Colonic mucosa (tissue), 4 donors: ENCODE measurements around the gene SCGB1C2. TPM values are rescaled to one million over a fixed set of nuclear protein-coding genes. Genes with fewer than 3 reads are reported as not detected.
"Not testable (repeated sequence)": the region's sequence is repeated elsewhere in the genome, so short reads cannot be mapped to it uniquely, and the experiment has no call there.

Experiments
- DNase-seq: peaks from one replicate; pipeline ENCODE4 v3.0.0-alpha.2; 2020
- H3K27ac ChIP-seq: fragments of 200-600 bp; one replicate; pipeline ENCODE4 v1.8.0; 2021
- H3K27me3 ChIP-seq: fragments of 200-600 bp; one replicate; pipeline ENCODE4 v1.8.0; 2021
- H3K36me3 ChIP-seq: fragments of 200-600 bp; one replicate; pipeline ENCODE4 v1.8.0; 2021
- H3K4me1 ChIP-seq: fragments of 200-600 bp; one replicate; pipeline ENCODE4 v1.8.0; 2021; ENCODE audit warnings: mild to moderate bottlenecking
- H3K4me3 ChIP-seq: fragments of 200-600 bp; one replicate; pipeline ENCODE4 v1.8.0; 2021
- H3K9ac ChIP-seq, 2 donors: one replicate each; pipeline ENCODE4 v1.7.0; 2013; ENCODE audit warnings: control low read depth in 2 of 2, low read depth in 2 of 2, low read length in 2 of 2
- H3K9me3 ChIP-seq: fragments of 200-600 bp; one replicate; pipeline ENCODE4 v1.8.0; 2021
- intact Hi-C: fragments of 100-400 bp; cut with DNase I; formaldehyde crosslinking; loops from one replicate; pipeline ENCODE4 v1.14.1; 2022
- total RNA-seq, 2 donors: library from RNA; stranded (reverse); fragmentation: NEBNext Ultra II Directional in 1 of 2; extraction: Animal tissue kit (Norgen Biotek cat#: 25700) in 1 of 2; gene quantifications; one replicate each; pipeline ENCODE4 v1.2.1, GENCODE V29; 2021
- TF ChIP-seq, protein P1 (sequence below): fragments of 200-600 bp; IDR thresholded peaks from one replicate; pipeline ENCODE4 v1.8.0; 2022; ENCODE audit warnings: antibody characterized with exemption, mild to moderate bottlenecking
- donor health status: healthy.
- donor health status: DM: no; HTN: no; CAD: no.
- donor health status: DM: no; HTN: no; CAD: no.

Gene SCGB1C2
- total RNA-seq, 2 donors from 2014 or later, result not detected

DNA sequence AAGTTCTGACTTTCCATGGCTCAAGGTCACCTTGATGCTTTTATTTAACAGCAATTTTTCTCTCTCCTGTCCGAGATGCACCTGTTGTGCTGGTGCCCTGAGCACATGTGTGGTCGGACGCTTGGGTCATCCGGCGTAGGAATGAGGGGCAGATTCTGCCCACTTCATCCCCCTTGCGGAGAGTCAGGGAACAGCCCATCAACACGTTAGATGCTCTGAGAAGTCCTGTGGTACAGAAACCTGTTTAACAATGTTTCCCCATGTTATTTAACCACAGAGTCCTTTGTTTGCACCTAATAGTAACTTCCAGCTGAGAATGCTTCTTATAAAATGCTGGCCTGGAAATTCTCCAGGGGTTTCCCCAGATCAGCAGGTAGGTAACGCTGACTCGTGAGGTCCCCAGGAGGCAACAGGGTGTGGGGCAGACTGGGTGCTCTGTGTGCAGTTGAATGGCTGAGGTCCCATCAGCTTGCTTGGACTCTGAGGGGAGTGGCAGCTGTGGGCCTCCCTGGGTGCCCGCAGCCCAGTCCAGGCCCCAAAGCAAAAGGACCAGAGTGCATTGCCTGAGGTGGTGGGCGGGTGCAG lies 26.2 kb downstream of the SCGB1C2 start:
- no peak for DNase-seq
- H3K9ac ChIP-seq, result no peak overlapping the region
- no peaks in the 10 kb centered on the region for H3K9me3 ChIP-seq
- H3K27me3 ChIP-seq, result no peaks in the 10 kb centered on the region
- TF ChIP-seq, protein P1, sequence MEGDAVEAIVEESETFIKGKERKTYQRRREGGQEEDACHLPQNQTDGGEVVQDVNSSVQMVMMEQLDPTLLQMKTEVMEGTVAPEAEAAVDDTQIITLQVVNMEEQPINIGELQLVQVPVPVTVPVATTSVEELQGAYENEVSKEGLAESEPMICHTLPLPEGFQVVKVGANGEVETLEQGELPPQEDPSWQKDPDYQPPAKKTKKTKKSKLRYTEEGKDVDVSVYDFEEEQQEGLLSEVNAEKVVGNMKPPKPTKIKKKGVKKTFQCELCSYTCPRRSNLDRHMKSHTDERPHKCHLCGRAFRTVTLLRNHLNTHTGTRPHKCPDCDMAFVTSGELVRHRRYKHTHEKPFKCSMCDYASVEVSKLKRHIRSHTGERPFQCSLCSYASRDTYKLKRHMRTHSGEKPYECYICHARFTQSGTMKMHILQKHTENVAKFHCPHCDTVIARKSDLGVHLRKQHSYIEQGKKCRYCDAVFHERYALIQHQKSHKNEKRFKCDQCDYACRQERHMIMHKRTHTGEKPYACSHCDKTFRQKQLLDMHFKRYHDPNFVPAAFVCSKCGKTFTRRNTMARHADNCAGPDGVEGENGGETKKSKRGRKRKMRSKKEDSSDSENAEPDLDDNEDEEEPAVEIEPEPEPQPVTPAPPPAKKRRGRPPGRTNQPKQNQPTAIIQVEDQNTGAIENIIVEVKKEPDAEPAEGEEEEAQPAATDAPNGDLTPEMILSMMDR, result no peak
- no peaks in the 10 kb centered on the region for H3K36me3 ChIP-seq
- H3K27ac ChIP-seq, result no peak overlapping the region
- intact Hi-C loops, result loop anchor here (5.0 kb wide), 1 partner anchor 224 kb away; no protein-coding TSS in a partner anchor
- no peaks in the 10 kb centered on the region for H3K4me1 ChIP-seq
- no peak overlapping the region for H3K4me3 ChIP-seq

DNA sequence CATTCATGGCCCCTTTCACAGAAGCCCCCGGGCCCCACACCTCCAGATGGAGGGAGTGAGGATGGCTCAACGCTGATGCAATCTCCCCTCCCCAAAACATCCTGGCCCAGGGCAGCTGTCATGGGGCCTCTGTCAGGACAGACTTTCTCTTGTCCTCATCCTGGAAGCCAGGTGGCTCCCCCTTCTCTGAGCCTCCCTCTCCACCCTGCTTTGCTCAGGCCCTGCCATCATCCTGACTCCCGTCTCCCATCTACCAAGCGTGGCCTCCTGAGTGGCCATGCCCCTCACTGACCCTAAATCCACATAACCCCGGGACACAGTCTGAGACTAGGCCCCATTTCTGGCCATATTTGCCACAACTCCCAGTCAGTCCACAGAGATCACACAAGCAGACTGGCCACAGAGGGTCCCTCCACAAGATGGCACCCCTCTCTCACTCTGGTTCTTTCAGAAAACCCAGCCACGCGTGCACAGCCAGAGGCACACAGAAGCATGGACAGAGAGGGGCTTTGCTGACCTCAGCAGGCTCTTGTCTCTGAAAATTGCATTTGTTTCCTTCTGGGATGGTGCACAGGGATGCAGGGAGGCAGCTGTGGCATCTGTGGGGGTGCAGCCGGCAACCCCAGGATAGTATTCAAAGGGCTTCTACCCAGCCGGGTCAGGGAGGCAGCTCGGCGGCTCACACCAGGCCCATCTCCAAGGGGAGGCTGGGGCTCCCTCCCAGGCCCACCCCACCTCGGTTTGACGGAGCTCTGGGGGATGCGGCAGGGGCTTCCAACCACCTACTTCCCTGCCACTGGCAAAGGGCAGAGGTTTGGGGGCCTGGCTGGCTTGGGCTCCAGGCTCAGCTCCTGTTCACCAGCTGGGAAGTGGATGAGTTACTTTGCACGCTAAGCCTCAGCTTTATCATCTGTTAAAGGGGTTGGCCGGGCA lies 27.2 kb downstream of the SCGB1C2 start:
- Histone ChIP-seq H3K36me3 (no peaks in the 10 kb centered on the region), H3K27ac (no peak overlapping the region), H3K9me3 (no peaks in the 10 kb centered on the region), H3K9ac (no peak overlapping the region), H3K4me3 (no peak overlapping the region), H3K4me1 (no peaks in the 10 kb centered on the region), H3K27me3 (no peaks in the 10 kb centered on the region)
- DNase-seq, result peak; percentile 25
- TF ChIP-seq, protein P1, result peak; percentile 30
- intact Hi-C loops, result loop anchor here (5.0 kb wide), 1 partner anchor 223 kb away; no protein-coding TSS in a partner anchor

DNA sequence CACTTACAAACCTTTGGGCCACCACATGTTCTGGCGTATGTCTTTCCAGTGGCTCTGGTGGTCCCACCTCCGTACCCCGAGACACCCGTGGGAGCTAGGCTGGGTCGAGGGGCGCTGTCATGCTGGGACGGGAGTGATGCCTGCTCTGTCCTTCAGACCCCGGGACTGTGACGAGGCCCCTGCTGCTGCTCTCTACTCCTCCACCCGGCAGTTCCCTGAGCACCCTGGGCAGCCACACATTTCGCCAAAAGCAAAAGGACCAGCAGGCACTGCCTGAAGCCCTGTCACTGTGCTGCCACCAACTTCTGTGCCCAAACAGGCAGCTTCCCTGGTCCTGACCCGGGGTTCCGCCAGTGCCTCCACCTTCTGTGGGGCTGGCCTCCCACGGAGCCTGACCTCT lies 28.6 kb downstream of the SCGB1C2 start:
- Histone ChIP-seq H3K9me3 (no peaks in the 10 kb centered on the region), H3K4me1 (no peaks in the 10 kb centered on the region), H3K36me3 (no peaks in the 10 kb centered on the region), H3K4me3 (no peak overlapping the region), H3K9ac (no peak overlapping the region), H3K27me3 (no peaks in the 10 kb centered on the region), H3K27ac (no peak overlapping the region)
- intact Hi-C loops, result no loop called here
- TF ChIP-seq, protein P1, result no peak
- DNase-seq, result no peak

DNA sequence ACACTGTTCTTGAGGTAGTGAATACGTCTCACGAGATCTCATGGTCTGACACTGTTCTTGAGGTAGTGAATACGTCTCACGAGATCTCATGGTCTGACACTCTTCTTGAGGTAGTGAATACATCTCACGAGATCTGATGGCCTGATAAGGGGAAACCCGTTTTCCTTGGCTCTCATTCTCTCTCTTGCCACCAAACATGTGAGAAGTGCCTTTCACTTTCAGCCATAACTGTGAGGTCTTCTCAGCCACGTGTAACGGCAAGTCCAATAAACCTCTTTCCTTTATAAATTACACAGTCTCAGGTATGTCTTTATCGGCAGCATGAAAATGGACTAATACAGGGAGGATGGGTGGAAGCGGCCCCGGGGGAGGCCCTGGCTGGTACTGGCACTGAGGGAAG lies 31.2 kb downstream of the SCGB1C2 start:
- DNase-seq, H3K27me3 ChIP-seq, H3K4me1 ChIP-seq, H3K36me3 ChIP-seq, H3K4me3 ChIP-seq, H3K27ac ChIP-seq, H3K9me3 ChIP-seq, H3K9ac ChIP-seq, intact Hi-C loops: not testable (repeated sequence)

DNA sequence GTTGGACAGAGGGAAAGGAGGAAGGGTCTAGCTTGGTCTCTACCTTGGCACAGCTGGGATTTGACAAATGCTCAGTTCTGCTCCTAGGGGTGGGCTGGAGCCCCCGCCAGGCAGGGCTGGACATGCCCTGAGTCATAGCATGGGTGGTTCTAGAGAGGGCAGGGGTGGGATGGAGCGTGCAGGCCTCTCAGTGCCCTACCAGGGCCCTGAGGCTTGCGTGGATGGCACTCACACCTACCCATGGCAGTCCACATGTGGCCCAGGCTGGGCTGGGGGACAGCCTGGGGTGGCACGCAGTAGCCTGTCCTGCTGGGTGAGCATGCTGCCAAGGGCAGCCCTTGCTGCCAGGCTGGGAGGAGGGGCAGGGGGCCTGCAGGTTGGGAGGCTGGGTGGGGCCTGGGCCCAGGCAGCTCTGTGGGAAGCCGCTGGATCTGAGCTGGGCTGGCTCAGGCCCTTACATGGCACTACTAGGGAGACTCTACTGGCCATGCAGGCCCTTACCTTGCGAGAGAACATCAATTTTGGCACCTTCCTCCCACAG lies 32.8 kb downstream of the SCGB1C2 start:
- no peaks in the 10 kb centered on the region for H3K27me3 ChIP-seq
- no peaks in the 10 kb centered on the region for H3K9me3 ChIP-seq
- intact Hi-C loops, result no loop called here
- H3K36me3 ChIP-seq, result no peaks in the 10 kb centered on the region
- TF ChIP-seq, protein P1, result no peak
- H3K27ac ChIP-seq, result no peak overlapping the region
- no peak for DNase-seq
- no peak overlapping the region for H3K4me3 ChIP-seq
- H3K4me1 ChIP-seq, result no peaks in the 10 kb centered on the region
- no peak overlapping the region for H3K9ac ChIP-seq
